OCI-LY1 (cell line): ENCODE measurements around the gene TJP1.

Source experiments
- CTCF ChIP-seq: fragments of 200-600 bp; sonication (generic), shearing (Covaris generic); IDR thresholded peaks from 2 replicates; pipeline ENCODE4 v1.5.1; 2017; ENCODE audit warnings: mild to moderate bottlenecking, antibody characterized with exemption, low read length, moderate library complexity, mixed read lengths
- EZH2 ChIP-seq: fragments of 200-600 bp; sonication (generic), shearing (Covaris generic); IDR thresholded peaks from 2 replicates; pipeline ENCODE4 v1.8.0; 2017; ENCODE audit warnings: borderline replicate concordance, mixed run types, mild to moderate bottlenecking, antibody characterized with exemption, low read length, moderate library complexity, mixed read lengths

GRCh38 chr15:29711531-29711930 lies 110.7 kb downstream of the TJP1 start:
- TF ChIP-seq CTCF (no peak), EZH2 (no peak)
